Keratinocyte (primary cell): ENCODE results near the gene SEMA3C. TPM values are rescaled to one million over a fixed set of nuclear protein-coding genes. Genes with fewer than 3 reads are reported as not detected.

ENCODE experiments used
- DNase-seq: peaks from one replicate; pipeline ENCODE4 v3.0.0-alpha.2; 2011; ENCODE audit warnings: low read depth, missing footprints, low spot score
- FAIRE-seq: peaks from 2 replicates; lab custom pipeline; 2011; peaks lifted over from hg19 to GRCh38; lab: Jason Lieb, UNC
- H2AFZ ChIP-seq: 2 replicates; pipeline ENCODE4 v1.6.0; 2012; ENCODE audit warnings: low read length, control low read depth, inconsistent platforms; ENCODE audit not compliant: control insufficient read depth
- H3K27ac ChIP-seq: 2 replicates; pipeline ENCODE4 v1.5.1; 2011; ENCODE audit warnings: low read length; ENCODE audit not compliant: control insufficient read depth, insufficient read depth
- H3K27me3 ChIP-seq: 3 replicates; pipeline ENCODE4 v1.6.0; 2011; ENCODE audit warnings: low read length; ENCODE audit not compliant: control insufficient read depth, insufficient read depth; ENCODE audit errors: extremely low read depth
- H3K36me3 ChIP-seq, 2 experiments: 2 replicates in 1 of 2; 3 replicates in 1 of 2; pipeline ENCODE4 v1.5.1; 2011; ENCODE audit warnings: low read length in 2 of 2, mild to moderate bottlenecking in 1 of 2; ENCODE audit not compliant: control insufficient read depth in 2 of 2, insufficient read depth in 2 of 2; ENCODE audit errors: extremely low read depth in 1 of 2
- H3K4me1 ChIP-seq: 3 replicates; pipeline ENCODE4 v1.5.1; 2011; ENCODE audit warnings: low read length; ENCODE audit not compliant: control insufficient read depth, insufficient read depth; ENCODE audit errors: extremely low read depth
- H3K4me2 ChIP-seq: 3 replicates; pipeline ENCODE4 v1.6.0; 2011; ENCODE audit warnings: low read depth, low read length; ENCODE audit not compliant: control insufficient read depth, insufficient read depth; ENCODE audit errors: extremely low read depth
- H3K4me3 ChIP-seq, 3 experiments: fragments of 200-600 bp in 1 of 3; sonication (generic) in 1 of 3; 2 replicates in 2 of 3; 3 replicates in 1 of 3; pipeline ENCODE4 v1.5.1; 2011 to 2016; ENCODE audit warnings: low read length in 3 of 3, mild to moderate bottlenecking in 3 of 3, control low read depth in 2 of 3, inconsistent platforms in 1 of 3, low read depth in 1 of 3, mixed read lengths in 1 of 3, mixed run types in 1 of 3, moderate library complexity in 1 of 3; ENCODE audit not compliant: control insufficient read depth in 2 of 3, insufficient read depth in 2 of 3; ENCODE audit errors: extremely low read depth in 1 of 3
- H3K79me2 ChIP-seq: 2 replicates; pipeline ENCODE4 v1.6.0; 2012; ENCODE audit warnings: low read length; ENCODE audit not compliant: control insufficient read depth, insufficient read depth
- H3K9ac ChIP-seq: 3 replicates; pipeline ENCODE4 v1.6.0; 2011; ENCODE audit warnings: low read length; ENCODE audit not compliant: control insufficient read depth, insufficient read depth; ENCODE audit errors: extremely low read depth
- H3K9me1 ChIP-seq: 3 replicates; pipeline ENCODE4 v1.6.0; 2011; ENCODE audit warnings: low read length; ENCODE audit not compliant: control insufficient read depth, insufficient read depth; ENCODE audit errors: extremely low read depth
- H3K9me3 ChIP-seq: 2 replicates; pipeline ENCODE4 v1.5.1; 2012; ENCODE audit warnings: low read depth, low read length; ENCODE audit not compliant: control insufficient read depth
- H4K20me1 ChIP-seq: 3 replicates; pipeline ENCODE4 v1.6.0; 2011; ENCODE audit warnings: low read length; ENCODE audit not compliant: control insufficient read depth, insufficient read depth; ENCODE audit errors: extremely low read depth
- EZH2 ChIP-seq: IDR thresholded peaks from one replicate; pipeline ENCODE4 v1.6.1; 2012; ENCODE audit warnings: inconsistent platforms, mild to moderate bottlenecking, low read length, moderate library complexity
- dilution Hi-C: fragments of 300-500 bp; cut with MboI; formaldehyde crosslinking; loops from one replicate; pipeline ENCODE4 v1.7.0; 2020; ENCODE audit warnings: low sequenced_read_pairs; ENCODE audit not compliant: extremely low pct_ligation_motif_present
- polyA plus RNA-seq, 5 experiments: library from polyadenylated mRNA; depleted of rRNA in 3 of 5; stranded (reverse) in 3 of 5; stranded (forward) in 1 of 5; unstranded in 1 of 5; fragments of >200 nt; gene quantifications; 1 replicate in 1 of 5; 2 replicates in 3 of 5; 3 replicates in 1 of 5; pipeline versions ENCODE4 v1.2.1 to v1.2.3, GENCODE V29; 2011 to 2012; ENCODE audit warnings: missing spikeins in 2 of 5, low read depth in 1 of 5, low replicate concordance in 1 of 5
- TF ChIP-seq, protein P1 (sequence below), 3 experiments: IDR thresholded peaks in 1 of 3; conservative IDR thresholded peaks in 1 of 3; optimal IDR thresholded peaks in 1 of 3; 2 replicates in 2 of 3; 3 replicates in 1 of 3; pipeline versions ENCODE3 to v1.5.1; 2011; ENCODE audit warnings: low read length in 3 of 3, mild to moderate bottlenecking in 3 of 3, moderate library complexity in 2 of 3, control low read depth in 1 of 3, inconsistent platforms in 1 of 3; ENCODE audit not compliant: insufficient read depth in 2 of 3; ENCODE audit errors: extremely low read depth in 1 of 3

SEMA3C gene
- polyA plus RNA-seq, 1 donor (not counting 4 experiments of a cell fraction or from before 2014, with no cell fraction given): 142 TPM

DNA sequence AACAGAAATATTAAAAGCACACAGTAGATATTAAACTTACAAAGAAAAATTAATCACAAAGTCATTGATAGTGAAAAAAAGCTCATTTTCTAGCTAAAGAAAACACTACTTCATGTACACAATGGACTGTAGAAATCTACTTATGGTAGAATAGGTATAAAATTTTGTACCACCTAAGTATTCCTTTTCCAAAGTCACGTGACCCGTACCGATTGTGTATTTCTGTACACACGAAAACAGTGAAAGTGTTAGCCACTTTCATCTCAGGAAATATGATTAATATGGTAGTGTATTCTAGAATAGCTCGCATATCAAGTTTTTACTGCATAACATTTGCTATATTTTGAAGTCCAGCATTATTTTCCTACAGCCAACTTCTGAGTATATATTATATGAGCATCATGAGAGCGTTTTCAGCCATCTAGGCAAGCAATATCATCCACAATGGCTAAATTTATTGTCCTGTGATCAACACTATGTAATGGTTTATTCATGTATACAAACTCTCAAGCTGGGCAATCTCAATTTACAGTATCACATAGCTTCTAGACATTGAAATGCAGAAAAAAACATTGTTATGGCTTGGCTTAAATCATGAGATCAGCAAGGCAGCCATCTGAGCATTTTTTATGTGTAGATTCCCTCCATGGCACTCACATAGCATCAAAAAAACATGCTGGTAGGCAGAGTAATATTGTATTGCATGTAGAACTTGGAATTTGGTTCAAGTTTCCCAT is 165.7 kb downstream of the SEMA3C start:
- Histone ChIP-seq H3K4me3 (no peak overlapping the region), H4K20me1 (no peaks in the 10 kb centered on the region), H3K9me3 (no peaks in the 10 kb centered on the region), H3K9ac (no peak overlapping the region), H3K9me1 (no peaks in the 10 kb centered on the region), H3K27me3 (no peaks in the 10 kb centered on the region), H3K4me2 (no peak overlapping the region), H3K4me1 (no peaks in the 10 kb centered on the region), H3K36me3 (peaks cover 16 to 21% of the 10 kb centered on the region in 2 experiments), H3K27ac (no peak overlapping the region), H3K79me2 (no peaks in the 10 kb centered on the region), H2AFZ (no peak overlapping the region)
- FAIRE-seq (no peak), DNase-seq (no peak)
- dilution Hi-C loops: no loop called here
- no peak for TF ChIP-seq EZH2
- TF ChIP-seq, protein P1, sequence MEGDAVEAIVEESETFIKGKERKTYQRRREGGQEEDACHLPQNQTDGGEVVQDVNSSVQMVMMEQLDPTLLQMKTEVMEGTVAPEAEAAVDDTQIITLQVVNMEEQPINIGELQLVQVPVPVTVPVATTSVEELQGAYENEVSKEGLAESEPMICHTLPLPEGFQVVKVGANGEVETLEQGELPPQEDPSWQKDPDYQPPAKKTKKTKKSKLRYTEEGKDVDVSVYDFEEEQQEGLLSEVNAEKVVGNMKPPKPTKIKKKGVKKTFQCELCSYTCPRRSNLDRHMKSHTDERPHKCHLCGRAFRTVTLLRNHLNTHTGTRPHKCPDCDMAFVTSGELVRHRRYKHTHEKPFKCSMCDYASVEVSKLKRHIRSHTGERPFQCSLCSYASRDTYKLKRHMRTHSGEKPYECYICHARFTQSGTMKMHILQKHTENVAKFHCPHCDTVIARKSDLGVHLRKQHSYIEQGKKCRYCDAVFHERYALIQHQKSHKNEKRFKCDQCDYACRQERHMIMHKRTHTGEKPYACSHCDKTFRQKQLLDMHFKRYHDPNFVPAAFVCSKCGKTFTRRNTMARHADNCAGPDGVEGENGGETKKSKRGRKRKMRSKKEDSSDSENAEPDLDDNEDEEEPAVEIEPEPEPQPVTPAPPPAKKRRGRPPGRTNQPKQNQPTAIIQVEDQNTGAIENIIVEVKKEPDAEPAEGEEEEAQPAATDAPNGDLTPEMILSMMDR (optimal IDR thresholded peaks at IDR 0.05 in 1 of 3, IDR thresholded peaks at IDR 0.05 in 1 of 3, conservative IDR thresholded peaks at IDR 0.05 in 1 of 3; ENCODE audit: extremely low read depth in 1 of 3, insufficient read depth in 2 of 3, low read length in 3 of 3): no peak

DNA sequence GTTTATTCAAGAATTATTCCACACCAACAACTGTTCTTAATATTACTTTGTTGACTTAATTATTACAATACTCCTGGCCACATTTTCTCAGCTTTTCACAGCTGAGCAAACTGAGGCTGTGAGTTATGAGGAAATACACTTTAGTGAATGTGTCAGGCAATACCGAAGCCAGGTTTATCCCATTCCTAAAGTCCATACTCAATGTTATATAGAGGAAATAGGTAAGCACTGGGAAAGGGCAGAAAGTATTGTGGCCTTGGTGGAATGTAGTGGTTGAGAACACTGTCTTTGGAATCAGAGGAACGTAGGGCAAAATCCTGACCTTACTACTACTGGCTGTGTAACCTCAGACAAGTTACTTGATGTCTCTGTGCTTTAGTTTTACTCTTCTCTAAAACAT is 169.6 kb downstream of the SEMA3C start:
- Histone ChIP-seq H2AFZ (no peak overlapping the region), H4K20me1 (no peaks in the 10 kb centered on the region), H3K27me3 (no peaks in the 10 kb centered on the region), H3K27ac (no peak overlapping the region), H3K36me3 (peaks cover 17 to 30% of the 10 kb centered on the region in 2 experiments), H3K79me2 (no peaks in the 10 kb centered on the region), H3K4me1 (no peaks in the 10 kb centered on the region), H3K9me3 (no peaks in the 10 kb centered on the region), H3K9me1 (no peaks in the 10 kb centered on the region), H3K4me3 (no peak overlapping the region), H3K4me2 (no peak overlapping the region), H3K9ac (no peak overlapping the region)
- TF ChIP-seq EZH2: no peak
- TF ChIP-seq, protein P1 (optimal IDR thresholded peaks at IDR 0.05 in 1 of 3, IDR thresholded peaks at IDR 0.05 in 1 of 3, conservative IDR thresholded peaks at IDR 0.05 in 1 of 3; ENCODE audit: extremely low read depth in 1 of 3, insufficient read depth in 2 of 3, low read length in 3 of 3): no peak
- dilution Hi-C loops: no loop called here
- FAIRE-seq (no peak), DNase-seq (no peak)
